HG02798 (cell line): Measurements from ENCODE around the gene GALNT4.

Source experiments
- ATAC-seq: cut with Tn5 transposase; IDR thresholded peaks from one replicate; pipeline ENCODE4 v1.9.1; 2021; ENCODE audit warnings: mild to moderate bottlenecking; ENCODE audit not compliant: unreplicated experiment, poor library complexity

Gene GALNT4

DNA sequence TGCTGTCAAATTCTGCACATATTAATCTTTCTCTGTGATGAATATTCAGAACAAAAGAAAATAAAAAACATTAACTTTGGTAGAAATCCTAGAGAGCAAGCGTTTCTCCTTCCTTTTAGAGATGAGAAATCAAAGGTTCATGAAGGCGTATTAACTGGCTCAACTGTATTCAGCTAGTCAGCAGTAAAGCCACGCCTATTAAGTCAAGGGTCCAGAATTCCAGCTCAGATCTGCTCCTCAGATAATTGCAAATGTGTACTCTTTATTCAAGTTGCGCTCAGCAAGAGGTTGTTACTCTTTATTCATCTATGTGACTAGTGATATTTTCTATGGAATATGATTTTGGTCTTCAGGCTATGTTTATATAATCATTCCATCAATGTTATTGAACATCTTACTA, 14.3 kb upstream of the GALNT4 start:
- ATAC-seq = no peak

DNA sequence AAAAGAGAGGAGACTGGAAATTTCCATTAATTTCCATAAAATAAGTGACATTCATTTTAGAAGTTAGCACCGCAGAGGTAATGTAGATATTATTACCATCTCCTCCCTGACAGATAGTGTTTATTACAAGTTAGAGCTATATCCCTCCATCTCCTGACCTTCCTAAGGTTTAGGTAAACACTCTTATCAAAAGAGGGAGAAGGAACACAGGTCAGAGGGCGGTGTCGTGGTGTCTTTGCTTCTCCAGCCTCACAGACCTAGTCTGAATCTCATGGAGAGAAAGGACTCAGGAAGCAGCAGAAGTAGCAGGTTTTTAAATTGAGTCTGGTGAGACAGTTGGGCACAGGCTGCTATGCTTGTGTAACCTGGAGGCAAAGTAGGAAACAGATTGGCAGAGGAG, 12.8 kb upstream of the GALNT4 start:
- no peak for ATAC-seq

DNA sequence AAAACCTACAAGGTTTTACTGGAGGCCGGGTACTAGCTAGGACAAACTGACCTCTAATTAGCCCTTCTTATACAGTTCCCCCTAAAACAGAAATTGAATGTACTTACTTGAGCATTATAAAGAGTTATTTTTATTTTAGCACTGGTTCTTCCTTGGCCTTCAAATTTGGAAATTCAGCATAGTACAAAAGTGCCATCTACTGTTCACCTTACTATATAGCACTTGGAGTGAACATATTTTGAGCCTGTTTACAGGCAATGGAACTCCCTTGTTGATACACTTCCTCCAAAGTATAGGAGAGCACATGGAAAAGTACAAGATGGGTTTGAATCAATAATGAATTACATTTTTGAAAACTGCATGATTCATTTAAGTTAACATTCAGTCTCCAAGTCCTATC, 5.1 kb upstream of the GALNT4 start:
- no peak for ATAC-seq

DNA sequence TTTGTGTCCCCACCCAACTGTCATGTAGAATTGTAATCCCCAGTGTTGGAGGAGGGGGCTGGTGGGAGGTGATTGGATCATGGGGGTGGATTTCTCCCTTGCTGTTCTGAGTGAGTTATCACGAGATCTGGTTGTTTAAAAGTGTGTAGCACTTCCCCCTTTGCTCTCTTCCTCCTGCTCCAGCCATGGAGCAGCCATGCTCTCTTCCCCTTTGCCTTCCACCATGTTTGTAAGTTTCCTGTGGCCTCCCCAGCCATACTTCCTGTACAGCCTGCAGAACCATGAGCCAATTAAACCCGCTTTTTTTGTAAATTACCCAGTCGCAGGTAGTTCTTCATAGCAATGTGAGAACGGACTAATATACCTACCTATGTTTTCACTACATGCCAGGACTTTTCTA, 3.8 kb upstream of the GALNT4 start:
- no peak for ATAC-seq

DNA sequence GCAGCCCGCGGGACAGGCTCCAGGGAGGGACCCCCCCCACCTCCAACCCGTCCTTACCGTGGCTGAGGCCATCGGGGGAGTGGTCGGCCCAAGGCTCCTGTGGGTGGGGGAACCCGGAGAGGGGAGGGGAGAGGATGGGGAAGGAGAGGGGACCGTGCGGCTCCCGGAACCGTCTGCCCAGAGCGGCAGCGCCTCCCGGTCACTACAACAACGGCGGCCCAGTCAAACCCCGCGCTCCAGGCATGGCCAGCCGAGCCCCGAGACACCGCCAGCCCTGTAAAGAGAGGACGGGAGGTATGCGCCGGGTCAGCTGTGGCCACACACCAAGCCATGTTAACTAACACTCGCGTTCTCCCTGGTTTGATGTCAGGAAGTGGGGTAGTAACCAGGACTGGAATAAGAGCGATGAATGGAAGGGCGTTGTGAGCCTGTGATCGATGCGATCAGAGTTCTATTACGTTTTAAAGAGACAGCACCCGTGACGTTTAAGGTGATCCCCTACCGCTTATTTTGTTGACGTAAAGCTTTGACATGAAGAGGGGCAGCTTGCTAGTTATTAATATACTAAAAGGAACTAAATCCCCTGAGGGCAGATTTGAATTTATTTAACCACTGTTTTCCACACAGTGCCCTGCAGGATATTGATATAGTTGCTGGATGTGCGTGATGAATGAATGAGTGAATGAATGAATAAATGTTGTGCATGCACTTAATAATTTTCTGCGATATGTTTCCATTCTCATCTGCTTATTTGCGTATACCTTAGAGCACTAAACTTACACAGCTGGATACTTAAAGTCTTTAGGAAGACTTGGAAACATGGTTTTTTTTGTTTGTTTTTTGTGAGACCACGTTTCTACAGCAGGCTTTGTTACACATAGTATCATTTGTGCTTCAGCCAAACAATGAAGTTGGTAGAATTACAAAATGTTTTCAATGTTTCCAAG, 1.5 kb upstream of the GALNT4 start, which contains the start of gene POC1B:
POC1B (minus strand) TSS at position 224 of the 947 bp plus-strand sequence; CDS start at position 72, 152 bp downstream.
- peak; percentile 74 for ATAC-seq

DNA sequence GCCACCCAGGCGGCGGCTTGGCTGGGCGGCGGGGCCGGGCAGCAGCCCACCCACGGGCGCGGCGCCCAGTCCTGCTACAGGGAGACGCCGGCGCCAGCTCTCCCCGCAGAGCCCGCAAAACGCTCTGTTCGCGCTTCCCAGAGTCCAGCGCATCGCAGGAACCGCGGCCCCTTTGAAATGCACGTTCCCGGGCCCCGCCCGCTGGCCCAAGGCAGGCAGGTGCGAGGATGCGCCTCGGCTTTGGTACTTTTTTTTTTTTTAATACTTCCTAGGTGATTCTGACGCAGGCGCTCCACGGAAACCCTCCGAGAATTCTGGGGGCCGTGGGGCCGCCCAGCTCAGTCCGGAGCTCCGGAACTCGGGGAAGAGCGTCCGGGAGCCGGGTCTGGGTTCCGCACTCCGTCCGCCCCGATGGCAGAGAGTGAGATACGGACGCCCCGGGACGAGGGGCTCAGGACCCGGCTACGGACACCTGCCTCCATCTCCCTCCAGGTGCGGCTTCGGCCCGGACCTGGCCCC, 768 bp upstream of the GALNT4 start:
- peak; percentile 29 for ATAC-seq

DNA sequence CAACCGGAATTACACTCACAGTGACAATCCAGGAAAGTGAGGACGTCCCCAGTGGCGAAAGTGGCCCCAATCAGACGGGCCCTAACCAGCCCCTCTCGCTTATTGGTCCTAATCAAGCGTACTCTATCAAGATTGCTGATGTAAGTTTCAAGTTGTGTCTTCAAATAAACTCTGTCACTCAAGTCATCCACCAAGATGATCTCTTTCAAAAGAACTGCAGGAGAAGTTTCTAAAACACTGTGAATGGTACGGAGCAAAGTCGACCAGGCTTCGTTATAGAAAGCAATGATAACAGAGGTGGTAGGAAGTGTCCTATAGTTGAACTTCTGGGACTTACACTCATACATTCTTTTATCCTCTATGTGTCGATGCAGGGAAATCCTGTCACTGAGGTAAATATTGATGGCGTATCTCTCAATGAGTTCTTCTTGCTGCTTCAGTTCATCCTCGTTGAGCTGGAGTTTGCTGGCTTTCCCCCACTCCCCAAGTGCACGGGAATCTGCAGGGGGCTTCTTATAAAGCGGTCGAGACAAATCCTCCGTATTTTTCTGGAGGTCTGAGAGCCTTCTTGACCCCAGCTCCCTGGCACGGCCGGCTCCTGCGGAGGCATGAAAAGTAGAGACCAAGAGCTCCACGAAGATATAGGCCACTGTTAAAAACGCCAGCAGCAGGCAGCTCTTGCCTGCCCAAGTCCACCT, 604 bp downstream of the GALNT4 start:
- no peak for ATAC-seq

DNA sequence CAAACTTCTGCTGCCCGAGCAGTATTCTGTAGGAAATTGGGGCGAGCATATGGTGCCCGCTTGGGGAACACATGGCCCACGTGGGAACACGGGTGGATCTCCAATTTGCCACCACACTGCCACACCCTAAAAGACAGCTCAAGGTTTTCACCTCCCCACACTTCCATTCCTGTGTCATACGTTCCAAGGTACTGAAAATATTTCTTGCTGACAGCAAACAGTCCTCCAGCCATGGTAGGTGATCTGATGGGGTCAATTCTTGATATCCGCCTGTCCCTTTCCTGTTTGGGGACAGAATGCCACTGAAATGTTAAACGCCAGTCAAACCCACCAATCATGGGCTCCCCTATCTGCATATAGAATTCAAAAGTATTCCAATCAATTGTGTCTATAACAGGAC, 1.2 kb downstream of the GALNT4 start:
- ATAC-seq = no peak

DNA sequence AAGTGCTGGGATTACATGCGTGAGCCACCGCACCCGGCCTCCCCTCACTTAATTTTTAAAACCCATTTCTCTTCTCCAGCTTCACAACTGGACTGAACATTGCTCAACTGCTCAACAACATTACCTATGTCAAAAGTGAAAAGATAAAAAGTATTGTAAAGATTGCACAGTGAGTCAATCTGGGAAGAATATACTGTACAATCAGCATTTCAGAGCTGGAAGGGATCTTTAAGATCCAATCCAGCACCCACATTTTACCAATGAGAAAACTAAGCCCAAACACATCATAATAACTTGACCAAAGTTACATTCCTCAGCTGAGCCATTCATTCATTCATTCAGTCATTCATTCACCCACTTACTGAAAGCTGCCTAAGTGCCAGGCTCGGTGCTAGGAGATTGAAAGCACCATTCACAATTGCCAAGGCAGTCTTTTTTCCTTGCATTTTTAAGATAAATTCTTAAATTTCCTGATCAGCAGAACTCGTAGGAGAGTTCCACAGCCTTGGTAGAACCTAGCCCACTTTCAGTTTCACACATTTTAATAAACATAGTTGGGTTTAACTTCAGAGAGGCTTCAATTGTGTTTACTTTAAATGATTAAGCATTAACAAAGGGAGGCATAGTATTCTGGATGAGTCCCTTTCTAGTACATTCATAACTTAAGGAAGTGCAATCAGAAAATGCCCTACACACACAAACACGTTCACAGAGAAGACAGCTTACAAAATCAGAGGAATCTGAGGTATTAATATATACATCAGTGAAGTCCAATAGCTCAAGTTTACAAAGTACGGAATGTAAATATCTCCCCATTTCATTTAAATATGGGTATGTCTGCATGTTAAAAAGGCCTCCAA, 3.0 kb downstream of the GALNT4 start:
- no peak for ATAC-seq

DNA sequence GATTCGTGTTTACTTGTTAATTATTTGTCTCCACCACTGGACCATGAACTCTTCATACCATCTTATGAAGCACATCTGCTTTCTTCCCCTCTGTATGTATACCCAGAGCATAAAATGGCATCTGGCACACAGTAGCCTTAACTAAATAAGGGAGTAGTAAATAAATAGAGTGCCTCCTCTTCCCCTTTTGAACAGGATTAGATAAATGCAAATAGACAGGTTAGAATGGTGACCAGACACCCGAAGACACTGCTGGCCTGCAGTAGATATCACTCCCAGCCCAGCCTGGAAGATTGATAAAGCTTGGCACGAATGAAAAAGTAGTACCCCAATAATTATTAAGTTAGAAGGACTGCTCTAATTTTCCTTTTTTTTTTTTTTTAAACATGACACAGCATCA, 6.9 kb downstream of the GALNT4 start:
- no peak for ATAC-seq

DNA sequence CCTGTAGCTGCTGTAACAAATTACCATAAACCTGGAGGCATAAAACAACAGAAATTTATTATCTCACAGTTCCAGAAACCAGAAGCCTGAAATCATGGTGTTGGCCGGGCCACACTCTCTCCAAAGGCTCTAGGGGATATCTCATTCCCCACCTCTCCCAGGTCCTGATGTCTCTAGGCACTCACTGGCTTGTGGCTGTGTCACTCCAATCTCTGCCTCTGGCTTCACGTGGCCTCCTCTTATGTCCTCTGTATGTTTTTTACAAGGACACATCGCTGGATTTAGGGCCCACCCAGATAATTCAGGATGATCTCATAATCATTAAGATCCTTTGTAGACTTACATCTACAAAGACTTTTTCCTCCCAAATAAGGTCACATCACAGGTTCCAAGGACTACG, 8.0 kb downstream of the GALNT4 start:
- ATAC-seq = no peak

DNA sequence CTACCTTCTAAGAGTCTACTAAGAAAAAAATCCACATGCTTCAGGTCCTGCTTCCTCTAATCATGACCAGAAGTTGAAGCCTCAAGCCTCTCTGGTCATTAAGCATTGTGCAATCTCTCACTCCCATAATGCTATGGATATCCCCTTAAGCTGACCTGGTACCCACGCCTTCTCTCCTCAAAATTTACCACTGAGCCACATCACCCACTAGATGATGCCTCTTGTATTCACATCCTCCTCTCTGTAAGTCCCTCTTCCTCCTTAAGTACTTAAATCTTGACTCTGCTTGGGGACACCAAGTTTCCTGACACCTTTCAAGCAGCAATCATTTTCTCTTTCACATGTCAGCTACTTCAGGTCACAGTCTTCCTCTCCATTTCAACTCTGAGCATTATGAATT, 9.8 kb downstream of the GALNT4 start:
- peak; percentile 81 for ATAC-seq

DNA sequence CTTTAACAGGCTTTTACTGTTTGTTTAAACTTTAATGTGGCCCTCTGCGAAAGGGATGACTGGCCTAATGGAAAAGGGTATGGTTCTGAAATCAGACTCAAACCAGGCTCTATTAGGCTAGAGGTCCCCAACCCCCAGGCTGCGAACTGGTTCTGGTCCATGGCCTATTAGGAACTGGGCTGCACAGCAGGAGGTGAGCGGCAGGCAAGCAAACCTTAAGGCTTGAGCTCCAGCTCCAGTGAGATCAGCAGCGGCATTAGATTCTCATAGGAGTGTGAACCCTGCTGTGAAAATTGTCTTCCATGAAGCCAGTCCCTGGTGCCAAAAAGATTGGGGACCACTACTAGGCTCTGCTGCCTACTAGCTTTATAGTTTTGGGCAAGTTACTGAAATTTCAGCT, 11.1 kb downstream of the GALNT4 start:
- ATAC-seq = no peak

DNA sequence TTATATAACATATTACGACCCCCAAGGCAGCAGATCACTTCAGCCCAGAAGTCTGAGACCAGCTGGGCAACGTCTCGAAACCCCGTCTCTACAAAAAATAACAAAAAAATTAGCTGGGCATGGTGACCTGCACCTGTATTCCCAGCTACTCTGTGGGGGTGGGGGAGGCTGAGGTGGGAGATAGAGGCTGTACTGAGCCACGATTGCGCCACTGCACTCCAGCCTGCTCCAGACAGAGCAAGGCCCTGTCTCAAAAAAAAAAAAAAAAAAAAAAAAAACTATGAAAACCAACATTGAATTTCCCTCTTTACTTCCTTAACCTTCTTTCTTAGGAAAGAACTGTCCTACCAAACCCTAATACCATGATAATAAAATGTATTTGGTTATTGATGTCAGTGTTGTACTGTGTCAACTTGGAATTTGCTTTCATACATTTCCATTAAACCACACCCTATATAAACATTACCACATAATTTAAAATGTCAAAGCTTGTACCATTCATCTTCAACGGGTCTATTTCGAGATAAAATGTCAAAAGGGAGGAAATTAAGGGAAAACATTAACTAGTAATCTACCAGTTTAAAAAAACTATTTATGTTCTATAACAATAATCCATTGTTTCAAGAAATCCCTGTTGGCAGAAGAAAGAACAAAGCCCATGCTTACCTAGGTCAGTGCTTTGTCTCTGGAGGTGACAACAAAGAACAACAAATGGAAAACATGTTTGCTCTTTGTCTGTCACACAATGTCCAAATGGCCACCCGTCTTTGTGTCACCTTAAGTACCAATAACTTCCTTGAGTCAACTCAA, 17.4 kb downstream of the GALNT4 start:
- no peak for ATAC-seq

DNA sequence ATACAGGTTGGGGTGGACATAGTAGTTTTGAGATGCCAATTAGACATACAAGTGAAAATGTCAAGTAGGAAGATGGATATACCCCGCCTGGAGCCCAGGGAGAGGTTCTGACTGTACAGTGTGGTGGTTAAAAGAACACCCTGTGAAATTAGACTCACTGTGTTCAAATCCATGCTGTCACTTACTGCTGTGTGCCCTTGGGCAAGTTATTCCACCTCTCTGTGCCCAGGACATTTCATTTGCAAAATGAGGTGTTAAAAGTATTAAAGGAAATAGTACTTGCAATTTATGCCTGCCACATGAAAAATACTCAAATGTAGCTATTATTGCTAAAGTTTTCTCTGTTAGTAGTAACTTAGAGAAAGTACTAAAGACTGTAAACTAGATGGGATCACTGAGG, 18.5 kb downstream of the GALNT4 start:
- no peak for ATAC-seq

DNA sequence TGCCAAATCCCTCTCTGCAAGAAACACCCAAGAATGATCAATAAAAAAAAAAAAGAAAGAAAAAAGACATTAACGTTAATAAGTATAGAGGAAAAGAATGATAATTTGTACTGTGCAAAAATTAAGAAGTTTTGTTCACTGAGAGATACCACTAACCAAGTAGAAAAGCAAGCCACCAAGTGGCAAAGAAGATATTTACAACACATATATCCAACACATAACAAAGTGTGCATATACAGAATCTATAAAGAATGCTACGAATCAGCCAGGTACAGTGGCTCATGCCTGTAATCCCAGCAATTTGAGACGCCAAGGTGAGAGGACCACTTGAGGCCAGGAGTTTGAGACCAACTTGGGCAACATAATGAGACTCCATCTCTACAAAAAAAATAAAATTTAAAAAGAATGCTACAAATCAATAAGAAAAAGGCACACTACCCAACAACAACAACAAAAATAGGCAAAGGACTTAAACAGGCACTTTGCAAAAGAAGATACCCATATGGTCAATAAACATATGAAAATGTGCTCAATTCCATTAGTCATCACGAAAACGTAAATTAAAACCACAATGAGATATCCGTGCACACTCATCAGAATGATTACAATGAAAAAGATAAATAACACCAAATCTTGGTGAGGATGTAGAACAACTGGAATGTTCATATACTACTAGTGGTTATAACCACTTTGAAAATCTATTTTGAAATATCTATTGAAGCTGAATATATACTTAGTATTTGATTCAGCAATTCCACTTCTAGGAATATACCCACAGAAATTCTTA, 19.8 kb downstream of the GALNT4 start:
- ATAC-seq = no peak

DNA sequence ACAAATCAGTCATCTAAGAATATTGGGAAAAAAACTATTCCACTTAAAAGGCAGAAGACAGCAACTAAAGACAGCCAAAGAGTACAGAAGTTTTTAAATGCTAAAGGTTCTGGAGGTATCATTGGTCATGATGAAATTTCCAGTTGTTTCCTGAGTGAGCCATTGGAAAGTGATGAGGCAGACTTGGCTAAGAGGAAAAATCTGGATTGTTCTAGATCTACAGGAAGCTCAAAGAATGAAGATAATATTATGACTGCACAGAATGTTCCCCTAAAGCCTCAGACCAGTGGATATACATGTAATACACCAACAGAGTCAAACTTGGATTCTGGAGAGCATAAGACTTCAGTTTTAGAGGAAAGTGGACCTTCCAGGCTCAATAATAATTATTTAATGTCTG, 22.8 kb downstream of the GALNT4 start:
- no peak for ATAC-seq

DNA sequence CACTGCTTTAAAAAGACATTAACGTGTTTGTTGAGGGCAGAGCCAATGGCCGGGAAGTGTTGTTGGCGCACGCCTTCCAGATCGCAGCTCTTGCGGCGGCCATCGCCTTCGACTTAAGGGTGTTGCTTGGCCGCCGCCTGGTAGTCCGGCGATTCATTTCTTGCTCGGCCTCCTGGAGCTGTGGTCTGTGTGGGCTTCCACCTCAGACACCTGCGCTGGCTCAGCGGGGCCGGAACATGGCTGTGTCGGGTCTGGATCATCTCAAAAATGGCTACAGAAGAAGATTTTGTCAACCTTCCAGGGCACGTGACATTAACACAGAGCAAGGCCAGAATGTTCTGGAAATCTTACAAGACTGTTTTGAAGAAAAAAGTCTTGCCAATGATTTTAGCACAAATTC, 24.7 kb downstream of the GALNT4 start:
- no peak for ATAC-seq

DNA sequence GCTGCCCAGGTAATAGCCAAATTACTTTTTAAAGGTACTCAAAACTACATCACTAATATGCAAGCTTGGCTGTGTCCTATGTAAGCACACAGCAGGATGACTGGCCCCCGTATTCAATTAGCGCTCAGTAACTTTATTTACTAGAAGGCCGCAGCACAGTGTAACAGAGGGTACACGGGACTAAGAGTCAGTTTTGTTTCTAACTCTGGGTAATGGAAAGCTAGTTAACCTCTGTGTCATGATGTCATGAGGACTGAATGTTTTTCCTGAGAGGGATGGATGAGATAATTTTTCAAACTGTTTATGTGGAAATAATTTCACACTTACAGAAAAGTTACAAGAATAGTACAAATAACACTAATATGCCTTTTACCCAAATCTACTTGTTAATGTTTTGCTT, 27.1 kb downstream of the GALNT4 start:
- ATAC-seq = no peak
